Glomerular endothelial cell (primary cell): ENCODE results near the gene BANF1. TPM values are rescaled to one million over a fixed set of nuclear protein-coding genes. Genes with fewer than 3 reads are reported as not detected.
A peak's percentile ranks its signal among the peaks of the same experiment; 100 is the strongest.

ENCODE experiments used
- DNase-seq: peaks from one replicate; pipeline ENCODE4 v3.0.0-alpha.2; 2011; ENCODE audit warnings: low read depth, low spot score; ENCODE audit errors: extremely low read depth
- total RNA-seq: library from RNA; depleted of rRNA; stranded (reverse); fragments of >200 nt; gene quantifications from 2 replicates; pipeline ENCODE4 v1.2.3, GENCODE V29; 2015

Gene BANF1
- 55.3 and 90.4 TPM in 2 replicates for total RNA-seq

- DNase-seq = peak; percentile 91
Measured at GRCh38 chr11:66001942-66002647, at the start of gene BANF1, which contains the start of gene EIF1AD. Gene BANF1, plus strand, starts transcription at chr11:66002503. Its CDS starts 748 bp downstream, at chr11:66003251. Gene EIF1AD, minus strand, starts transcription at chr11:66002157. Its CDS starts 1,768 bp downstream, at chr11:66000389.

GRCh38 chr11:65953471-65953870 is 48.8 kb upstream of the BANF1 start:
- DNase-seq = no peak

- DNase-seq = no peak
Measured at GRCh38 chr11:65954771-65955170, 47.5 kb upstream of the BANF1 start.

- no peak for DNase-seq
Measured at GRCh38 chr11:65958291-65958690, 44.0 kb upstream of the BANF1 start.

GRCh38 chr11:65958774-65959420 is 43.4 kb upstream of the BANF1 start:
- no peak for DNase-seq

- no peak for DNase-seq
Measured at GRCh38 chr11:65960824-65961266, 41.5 kb upstream of the BANF1 start.

GRCh38 chr11:65961267-65962140 is 40.8 kb upstream of the BANF1 start, which contains the start of gene SART1:
Gene SART1, plus strand, starts transcription at chr11:65961734. Its CDS starts 47 bp downstream, at chr11:65961781.
- peak; percentile 86 for DNase-seq

GRCh38 chr11:65962141-65962564 is 40.1 kb upstream of the BANF1 start:
- no peak for DNase-seq

- no peak for DNase-seq
Measured at GRCh38 chr11:65964906-65965305, 37.4 kb upstream of the BANF1 start.

GRCh38 chr11:65965986-65966762 is 36.1 kb upstream of the BANF1 start:
- no peak for DNase-seq

GRCh38 chr11:65967329-65967934 is 34.9 kb upstream of the BANF1 start:
- no peak for DNase-seq

GRCh38 chr11:65968600-65969482 is 33.5 kb upstream of the BANF1 start:
- DNase-seq = no peak

GRCh38 chr11:65972116-65972515 is 30.2 kb upstream of the BANF1 start:
- no peak for DNase-seq

- no peak for DNase-seq
Measured at GRCh38 chr11:65973439-65974110, 28.7 kb upstream of the BANF1 start.

- no peak for DNase-seq
Measured at GRCh38 chr11:65975771-65976170, 26.5 kb upstream of the BANF1 start.

GRCh38 chr11:65976216-65977176 is 25.8 kb upstream of the BANF1 start:
- DNase-seq = no peak
